HG02943 (cell line): ENCODE results near the gene PRR19.
A peak's percentile ranks its signal among the peaks of the same experiment; 100 is the strongest.
"Not testable (repeated sequence)": the region's sequence is repeated elsewhere in the genome, so short reads cannot be mapped to it uniquely, and the experiment has no call there.

ENCODE experiments used
- ATAC-seq: cut with Tn5 transposase; IDR thresholded peaks from one replicate; pipeline ENCODE4 v1.9.1; 2021; ENCODE audit warnings: mild to moderate bottlenecking, low read depth, moderate library complexity; ENCODE audit not compliant: unreplicated experiment

Gene PRR19

DNA sequence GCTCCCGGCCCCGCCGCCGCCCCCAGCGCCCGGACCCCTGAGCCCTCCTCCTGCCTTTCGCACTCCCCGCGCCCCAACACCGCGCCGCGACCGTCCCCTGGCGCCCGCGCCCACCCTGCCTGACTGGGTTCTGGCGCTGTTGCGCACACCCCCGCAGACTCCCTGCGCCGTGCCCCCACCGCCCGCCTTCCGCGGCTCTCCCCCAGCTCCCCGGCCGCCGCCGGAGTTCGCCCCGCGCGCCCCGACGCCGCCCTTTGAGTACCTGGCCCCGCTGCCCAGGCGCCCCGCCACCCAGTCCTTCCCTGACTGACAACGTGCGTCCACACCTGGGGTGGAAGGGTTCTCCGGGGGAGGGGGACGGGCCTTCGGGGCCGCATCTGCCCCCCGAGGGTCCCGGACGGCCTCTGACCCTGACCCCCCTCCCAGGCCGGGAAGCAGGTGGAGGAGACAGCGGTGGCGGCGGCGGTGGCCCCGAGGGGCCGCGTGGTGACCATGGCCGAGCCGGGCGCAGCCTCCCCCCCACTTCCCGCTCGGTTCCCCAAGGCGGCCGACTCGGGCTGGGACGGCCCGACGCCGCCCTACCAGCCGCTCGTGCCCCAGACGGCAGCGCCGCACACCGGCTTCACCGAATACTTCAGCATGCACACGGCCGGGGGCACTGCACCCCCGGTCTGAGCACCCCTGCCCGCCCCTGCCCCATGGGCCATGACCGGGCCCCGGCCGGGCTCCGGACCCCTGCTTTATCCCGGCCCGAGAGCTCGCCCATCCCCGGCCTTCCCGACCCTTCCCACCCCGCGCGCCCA is 22.1 kb downstream of the PRR19 start:
- no peak for ATAC-seq

DNA sequence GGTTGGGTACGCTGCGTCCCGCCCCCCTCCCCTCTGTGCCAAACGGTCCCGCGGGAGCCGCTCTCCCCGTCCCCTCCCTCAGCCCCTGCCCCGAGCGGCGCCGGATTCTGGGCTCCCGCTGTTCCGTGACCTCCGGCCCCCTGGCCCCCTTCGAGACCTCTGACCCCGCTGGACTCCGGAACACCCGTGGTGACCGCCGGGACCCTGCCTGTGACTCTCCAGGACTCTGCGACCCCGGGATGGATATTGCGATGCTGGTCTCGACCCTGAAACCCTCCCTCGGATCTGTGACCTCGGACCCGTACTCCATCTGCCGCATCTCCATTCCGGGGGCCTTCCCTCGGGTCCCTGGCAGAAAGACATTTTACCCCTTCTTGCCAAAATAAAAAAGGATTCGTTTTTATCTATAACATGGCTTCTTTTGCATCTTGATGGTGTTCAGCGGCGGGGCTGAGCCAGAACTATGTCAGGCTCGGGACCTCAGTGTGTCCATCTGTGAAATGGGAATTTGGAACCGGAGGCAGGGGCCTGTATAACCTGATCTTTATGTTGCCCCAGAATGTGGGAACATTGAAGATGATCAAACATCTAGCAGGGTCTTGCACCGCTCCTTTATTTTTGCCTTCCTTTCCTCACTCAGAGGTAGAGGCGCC is 22.8 kb downstream of the PRR19 start:
- no peak for ATAC-seq

DNA sequence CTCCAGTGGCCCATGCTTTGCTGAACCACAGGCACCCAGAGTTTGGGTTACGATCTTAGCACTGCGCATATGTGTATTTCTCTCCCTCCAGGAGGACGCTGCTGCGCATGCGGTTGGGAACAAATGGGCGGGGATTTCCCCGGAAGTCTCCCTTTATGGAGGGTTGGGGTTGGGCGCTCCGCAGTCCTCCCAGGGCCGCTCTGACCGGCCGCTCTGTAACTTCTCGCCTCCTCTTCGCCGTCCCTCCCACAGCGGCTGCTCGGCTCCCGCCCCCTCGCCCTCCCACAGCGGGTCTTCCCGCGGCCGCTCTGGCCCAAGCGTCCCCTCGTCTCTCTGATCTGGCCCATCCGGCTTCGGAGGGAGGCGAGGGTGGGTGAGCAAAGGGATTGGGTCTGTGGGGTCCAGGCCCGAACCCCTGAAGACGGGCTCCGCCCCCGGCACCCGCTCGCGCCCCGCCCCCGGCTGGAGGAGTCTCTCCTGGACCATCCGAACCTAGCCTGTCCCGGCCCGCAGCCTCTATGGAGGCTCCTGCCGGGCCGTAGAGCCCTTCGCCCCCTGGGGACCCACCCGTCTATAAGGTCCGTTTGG is 23.5 kb downstream of the PRR19 start, which contains the start of gene MEGF8:
Gene MEGF8, plus strand, starts transcription at position 328 of the 588 bp plus-strand sequence. CDS start 609 bp downstream, outside the sequence.
- ATAC-seq: peak; percentile 93

DNA sequence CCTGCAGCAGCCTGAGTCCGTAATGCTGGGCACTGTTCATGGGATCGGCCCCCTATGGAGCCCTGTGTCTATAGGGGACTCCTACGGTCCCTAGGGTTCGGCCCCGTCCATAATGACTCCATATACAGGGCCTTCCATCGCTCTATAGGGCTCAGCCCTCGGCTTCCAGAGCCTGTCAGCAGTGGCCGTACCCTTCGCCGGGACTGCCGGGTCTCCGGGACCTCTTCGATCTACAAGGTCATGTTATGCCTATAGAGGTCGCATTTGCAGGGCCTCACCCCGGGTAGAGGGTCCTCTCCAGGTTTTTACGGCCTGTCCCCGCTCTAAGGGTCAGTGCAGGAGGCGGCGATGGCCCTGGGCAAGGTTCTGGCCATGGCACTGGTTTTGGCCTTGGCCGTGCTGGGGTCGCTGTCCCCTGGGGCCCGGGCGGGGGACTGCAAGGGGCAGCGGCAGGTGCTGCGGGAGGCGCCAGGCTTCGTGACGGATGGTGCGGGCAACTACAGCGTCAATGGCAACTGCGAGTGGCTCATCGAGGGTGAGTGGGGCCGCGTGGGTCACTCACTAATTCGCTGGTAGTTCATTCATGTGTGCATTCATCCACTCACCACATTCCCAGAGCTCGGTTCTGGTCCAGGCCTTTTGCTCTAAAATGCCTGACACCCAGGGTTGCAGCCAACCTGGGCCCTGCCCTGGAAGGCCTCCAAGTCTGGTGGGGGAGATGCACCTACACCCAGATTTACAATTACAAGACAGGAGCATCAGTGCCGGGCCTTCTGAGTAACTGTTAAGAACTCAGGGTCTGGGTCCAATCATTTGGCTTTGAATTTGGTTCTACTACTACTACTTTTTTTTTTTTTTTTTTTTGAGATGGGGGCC is 24.2 kb downstream of the PRR19 start:
- ATAC-seq: no peak

DNA sequence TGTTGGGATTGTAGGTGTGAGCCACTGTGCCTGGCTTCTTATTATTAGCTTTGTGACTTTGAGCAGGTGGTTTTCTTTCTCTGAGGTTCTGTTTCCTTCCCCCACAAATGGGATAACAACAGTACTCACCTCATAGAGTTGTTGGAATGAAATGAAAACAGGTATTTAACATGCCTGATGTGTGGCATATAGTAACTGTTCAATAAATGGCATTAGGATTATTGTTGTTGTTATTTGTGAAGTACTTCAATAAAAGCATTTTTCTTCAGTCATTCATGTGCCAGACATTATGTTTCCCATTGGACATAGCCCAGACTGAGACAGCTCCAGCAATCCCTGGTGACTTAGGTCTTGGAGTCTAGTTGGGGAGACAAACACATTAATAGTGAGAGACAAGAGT is 25.0 kb downstream of the PRR19 start:
- ATAC-seq: no peak

DNA sequence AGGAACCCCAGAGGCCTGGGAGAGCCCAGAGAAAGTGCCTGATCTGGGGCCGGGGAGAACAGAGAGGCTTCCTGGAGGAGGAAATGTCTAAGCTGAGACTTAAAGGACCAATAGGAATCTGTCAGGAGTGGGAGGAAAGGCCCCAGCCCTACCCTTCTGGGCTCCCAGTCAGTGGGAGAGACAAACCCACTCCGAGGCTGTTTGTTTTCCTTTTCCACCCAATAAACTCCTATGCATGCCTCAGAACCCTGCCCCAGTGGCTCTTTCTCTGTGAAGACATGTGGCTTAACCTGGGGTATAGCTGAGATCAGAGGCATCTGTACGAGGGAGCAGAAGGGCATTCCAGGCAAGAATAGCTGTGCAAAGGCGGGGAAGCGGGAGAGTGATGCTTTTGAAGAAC is 25.4 kb downstream of the PRR19 start:
- no peak for ATAC-seq

DNA sequence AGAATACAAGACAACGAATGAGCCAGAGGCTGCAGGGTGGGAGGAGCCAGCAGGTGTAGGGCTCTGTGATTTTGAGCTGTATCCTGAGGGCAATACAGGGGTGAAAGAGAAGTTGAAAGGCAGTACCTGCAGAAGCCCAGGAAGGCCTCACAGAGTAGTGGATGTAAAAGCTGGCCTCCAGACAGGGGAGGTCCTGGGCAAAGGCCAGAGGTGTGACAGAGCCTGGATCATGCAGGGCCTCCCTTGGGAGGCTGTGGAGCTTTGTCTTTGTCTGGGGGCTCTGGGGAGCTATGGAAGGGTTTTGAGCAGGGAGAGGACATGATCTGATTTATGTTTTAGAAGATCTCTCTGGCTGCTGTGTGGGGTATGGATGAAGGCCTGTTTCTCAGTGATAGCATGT is 26.2 kb downstream of the PRR19 start:
- no peak for ATAC-seq

DNA sequence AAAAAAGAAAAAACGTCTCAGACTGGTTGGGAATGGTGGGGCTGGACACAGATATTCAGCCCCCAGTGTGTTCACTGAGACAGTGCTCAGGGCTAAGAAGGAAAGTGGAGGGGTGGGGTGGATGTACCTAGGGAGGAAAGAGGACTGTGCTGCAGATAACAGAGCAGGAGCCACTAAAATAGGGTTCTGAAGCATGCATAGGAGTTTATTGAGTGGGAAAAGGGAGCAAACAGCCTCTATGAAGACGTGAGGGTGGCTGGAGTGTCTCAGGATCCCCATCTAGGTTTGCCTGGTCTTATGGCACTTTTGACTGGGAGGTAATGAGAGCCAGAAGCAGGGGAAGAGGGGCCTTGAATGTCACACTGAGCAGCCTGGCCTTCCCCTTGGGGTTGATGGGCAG is 26.9 kb downstream of the PRR19 start:
- ATAC-seq: no peak

DNA sequence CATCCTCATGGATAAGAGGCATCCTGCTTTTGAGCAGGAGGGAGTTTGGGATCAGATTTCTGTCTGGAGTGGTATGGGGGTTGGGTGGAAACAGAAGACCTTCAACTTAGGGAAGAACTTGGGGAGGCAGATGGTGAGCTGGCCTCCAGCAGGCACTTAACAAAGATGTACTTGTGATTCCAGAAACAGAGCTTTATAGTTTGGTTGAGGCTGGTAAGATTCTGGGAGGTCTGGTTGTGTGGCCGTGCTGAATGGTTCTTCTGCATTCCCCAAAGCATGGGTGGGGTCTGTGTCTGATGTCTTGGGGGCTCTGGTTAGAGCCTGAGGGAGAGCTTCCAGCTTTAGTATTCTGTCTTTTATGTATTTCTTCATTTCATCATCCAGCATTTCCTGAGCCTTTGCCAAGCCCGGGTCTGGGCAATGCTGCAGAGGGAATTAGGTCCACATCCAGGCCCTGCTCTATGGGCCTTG is 28.3 kb downstream of the PRR19 start:
- ATAC-seq: no peak

DNA sequence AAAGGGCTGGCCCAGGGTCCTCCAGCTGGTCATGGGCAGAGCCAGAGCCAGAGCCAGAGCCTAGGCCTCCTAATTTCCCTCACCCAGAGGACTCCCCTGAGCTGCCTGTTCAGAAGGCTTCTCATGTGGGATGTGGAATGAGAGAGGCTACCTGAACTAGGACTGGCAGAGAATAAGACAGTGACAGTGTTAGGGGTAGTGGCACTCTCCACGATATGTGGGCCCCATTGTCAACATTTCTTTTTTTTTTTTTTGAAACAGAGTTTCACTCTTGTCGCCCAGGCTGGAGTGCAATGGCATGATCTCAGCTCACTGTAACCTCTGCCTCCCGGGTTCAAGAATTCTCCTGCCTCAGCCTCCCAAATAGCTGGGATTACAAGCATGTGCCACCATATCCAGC is 29.4 kb downstream of the PRR19 start:
- not testable (repeated sequence) for ATAC-seq

DNA sequence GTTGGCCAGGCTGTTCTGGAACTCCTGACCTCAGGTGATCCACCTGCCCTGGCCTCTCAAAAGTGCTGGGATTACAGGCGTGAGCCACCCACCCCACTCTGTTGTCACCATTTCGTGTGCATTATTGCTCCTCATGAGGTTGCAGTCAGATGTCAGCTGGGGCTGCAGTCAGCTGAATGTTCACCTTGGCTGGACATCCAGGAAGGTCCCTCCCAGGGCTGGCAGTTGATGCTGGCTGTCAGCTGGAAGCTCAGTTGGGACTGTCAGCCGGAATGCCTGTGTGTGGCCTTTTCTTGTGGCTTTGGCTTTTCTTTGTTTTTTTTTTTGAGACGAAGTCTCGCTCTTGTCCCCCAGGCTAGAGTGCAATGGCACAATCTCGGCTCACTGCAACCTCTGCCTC is 30.1 kb downstream of the PRR19 start:
- ATAC-seq: no peak

DNA sequence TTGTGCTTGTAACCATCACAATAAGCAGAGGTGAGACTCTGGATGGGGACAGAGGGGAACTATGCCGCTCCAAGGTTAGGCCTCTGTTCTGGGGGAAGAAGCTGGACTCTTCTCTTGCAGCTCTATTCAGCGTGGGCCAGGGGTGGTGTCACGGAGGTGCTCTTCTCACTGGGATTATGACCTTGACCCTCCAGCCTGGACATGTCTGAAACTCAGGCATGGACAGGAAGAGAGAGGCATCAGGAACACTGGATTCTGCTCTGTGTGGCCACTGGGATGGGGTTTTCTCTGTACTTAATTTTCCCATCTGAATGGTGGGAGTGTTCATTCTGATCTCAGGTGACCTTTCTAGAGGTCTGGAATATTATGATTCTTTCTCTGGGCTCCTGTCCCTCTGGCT is 31.1 kb downstream of the PRR19 start:
- no peak for ATAC-seq

DNA sequence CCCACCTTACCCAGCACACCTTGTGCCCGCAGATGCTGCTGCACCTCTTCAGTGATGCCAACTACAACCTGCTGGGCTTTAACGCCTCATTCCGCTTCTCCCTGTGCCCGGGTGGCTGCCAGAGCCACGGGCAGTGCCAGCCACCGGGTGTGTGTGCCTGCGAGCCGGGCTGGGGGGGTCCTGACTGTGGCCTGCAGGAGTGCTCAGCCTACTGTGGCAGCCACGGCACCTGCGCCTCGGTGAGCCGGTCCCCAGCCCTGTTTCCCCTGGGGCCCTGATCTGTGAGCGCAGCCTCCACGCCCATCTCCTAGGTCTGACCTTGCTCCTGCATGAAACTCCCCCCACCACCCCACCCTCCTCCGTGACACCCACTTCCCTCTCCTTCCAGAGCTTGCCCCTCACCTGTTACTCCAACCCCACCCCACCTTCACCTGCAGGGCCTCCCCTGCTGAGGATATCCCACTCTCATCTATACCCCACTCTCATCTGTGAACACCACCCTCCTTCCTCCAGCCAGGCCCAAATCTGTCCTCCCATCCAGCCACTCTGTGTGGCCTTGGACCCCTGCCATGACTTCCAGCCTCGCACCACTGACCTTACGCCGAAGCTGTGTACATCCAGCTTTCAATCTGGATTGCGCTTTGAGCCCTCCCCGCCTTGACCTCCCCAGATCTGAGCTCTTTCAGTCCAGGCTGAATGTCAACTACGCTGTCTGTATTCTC is 32.2 kb downstream of the PRR19 start:
- ATAC-seq: no peak

DNA sequence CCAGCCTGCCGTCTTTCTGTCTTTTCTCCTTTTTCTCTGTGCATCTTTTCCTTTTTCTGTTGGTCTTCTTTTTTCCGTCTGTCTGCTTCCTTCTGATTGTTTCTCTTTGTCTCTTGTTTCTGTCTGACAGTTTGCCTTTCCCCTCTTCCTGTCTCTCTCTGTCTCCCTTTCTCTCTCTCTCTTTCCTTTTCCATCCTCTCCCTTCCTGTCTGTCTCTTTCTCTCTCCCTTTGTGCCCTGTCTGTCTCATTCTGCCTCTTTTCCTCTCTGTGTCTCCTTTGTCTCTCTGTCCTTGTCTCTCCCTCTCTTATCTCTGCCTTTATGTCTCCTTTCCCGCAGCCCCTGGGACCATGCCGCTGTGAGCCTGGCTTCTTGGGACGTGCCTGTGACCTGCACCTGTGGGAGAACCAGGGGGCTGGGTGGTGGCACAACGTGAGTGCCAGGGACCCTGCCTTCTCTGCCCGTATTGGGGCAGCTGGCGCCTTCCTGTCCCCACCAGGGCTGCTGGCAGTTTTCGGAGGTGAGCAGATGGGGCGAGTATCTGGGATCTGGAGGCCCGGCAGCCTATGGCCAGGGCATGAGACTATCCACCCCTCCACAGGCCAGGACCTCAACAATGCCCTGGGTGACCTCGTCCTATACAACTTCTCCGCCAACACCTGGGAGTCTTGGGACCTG is 32.9 kb downstream of the PRR19 start:
- no peak for ATAC-seq

DNA sequence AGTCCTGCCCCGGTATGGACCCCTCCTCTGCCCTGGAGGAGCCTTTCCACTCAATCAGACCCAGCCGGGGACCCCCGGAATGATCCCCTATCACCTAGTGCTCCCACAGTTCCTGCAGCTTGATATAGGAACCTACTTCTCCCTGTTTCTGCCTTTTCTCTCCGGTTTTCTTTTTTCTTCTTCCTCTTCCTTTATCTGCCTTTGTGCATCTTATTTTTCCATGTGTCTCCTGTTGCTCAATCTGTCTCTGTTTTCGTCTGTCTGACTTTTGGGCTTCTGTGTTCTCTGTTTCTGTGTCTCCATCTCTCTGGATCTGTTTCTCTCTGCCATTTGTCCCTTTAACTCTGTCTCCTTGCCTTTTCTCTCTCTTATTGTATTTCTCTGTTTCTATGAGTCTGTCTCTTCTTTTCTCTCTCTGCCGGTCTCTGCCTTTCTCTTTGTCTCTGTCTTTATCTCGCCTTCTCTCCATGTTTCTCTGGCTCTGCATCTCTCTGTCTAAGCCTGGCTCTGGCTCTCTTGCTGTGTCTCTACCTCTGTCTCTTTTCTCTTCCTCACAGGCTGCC is 33.5 kb downstream of the PRR19 start:
- no peak for ATAC-seq

DNA sequence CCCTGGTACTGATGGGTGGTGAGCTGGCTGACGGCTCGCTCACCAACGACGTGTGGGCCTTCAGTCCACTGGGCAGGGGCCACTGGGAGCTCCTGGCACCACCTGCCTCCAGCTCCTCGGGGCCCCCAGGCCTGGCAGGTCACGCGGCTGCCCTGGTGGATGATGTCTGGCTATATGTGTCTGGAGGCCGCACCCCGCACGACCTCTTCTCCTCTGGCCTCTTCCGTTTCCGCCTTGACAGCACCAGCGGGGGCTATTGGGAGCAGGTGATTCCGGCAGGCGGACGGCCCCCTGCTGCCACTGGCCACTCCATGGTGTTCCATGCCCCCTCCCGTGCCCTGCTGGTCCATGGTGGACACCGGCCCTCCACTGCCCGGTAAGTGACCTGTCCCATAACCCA is 34.0 kb downstream of the PRR19 start:
- ATAC-seq: no peak

DNA sequence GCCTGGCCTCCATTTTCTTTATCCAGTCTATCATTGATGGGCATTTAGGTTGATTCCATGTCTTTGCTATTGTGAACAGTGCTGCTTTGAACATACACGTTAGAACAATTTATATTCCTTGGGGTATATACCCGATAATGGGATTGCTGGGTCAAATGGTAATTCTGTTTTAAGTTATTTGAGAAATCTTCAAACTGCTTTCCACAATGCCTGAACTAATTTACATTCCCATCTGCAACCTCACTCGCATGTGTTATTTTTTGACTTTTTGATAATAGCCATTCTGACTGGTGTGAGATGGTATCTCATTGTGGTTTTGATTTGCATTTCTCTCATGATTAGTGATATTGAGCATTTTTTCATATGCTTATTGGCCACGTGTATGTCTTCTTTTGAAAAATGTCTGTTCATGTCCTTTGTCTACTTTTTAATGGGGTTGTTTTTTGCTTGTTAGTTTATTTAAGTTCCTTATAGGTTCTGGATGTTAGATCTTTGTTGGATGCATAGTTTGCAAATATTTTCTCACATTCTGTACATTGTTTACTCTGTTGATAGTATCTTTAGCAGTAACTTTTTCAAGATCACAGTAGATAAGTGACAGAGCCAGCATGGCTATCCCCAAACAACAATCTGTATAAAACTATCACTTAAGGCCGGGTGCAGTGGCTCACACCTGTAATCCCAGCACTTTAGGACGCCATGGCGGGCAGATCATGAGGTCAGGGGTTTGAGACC is 37.4 kb downstream of the PRR19 start:
- not testable (repeated sequence) for ATAC-seq

DNA sequence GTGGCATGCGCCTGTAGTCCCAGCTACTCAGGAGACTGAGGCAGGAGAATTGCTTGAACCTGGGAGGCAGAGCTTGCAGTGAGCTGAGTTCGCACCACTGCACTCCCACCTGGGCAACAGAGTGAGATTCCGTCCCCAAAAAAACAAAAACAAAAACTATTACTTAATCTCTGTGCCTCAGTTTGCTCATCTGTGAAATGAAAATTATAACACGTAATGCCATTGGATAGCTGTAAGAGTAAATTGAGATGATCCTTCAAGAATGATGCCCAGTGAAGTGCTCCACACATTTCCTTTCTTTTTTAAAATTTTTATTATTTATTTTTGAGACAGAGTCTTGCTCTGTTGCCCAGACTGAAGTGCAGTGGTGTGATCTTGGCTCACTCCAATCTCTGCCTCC is 38.0 kb downstream of the PRR19 start:
- ATAC-seq: not testable (repeated sequence)
